HG03159 (cell line): ENCODE results near the gene PODN.

Source experiments
- ATAC-seq: cut with Tn5 transposase; IDR thresholded peaks from one replicate; pipeline ENCODE4 v1.9.1; 2021; ENCODE audit warnings: mild to moderate bottlenecking, moderate library complexity; ENCODE audit not compliant: unreplicated experiment

Gene PODN

DNA sequence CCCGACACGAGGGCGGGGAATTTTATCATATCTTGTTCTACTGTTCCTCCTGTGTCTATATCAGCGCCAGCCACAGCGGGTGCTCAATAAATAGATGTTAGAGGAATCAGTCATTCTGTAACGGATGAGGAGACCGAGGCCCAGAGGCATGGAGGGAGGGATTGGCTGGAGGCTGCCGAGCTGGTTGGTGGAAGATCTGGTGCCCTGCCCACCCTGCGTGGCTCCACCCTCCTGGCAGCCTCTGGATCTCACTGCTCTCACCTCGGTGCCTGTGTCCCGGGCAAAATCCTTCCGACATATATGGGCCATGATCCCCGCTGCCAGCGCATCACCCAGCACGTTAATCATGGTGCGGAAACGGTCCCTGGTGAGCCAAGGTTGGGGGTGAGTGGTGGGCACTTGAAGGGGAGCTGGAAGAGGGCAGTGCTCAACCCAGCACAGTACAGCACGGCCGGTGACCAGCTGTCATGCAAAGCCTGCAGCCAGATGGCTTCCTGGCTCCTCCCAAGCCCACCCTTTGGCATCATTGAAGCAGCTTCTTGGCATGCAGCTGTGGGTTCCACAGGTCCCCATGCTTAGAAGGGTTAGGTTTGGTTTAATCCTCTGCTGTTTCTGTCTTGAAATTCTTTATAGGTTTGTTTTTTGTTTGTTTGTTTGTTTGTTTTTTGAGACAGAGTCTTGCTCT, 26.7 kb downstream of the PODN start:
- no peak for ATAC-seq

DNA sequence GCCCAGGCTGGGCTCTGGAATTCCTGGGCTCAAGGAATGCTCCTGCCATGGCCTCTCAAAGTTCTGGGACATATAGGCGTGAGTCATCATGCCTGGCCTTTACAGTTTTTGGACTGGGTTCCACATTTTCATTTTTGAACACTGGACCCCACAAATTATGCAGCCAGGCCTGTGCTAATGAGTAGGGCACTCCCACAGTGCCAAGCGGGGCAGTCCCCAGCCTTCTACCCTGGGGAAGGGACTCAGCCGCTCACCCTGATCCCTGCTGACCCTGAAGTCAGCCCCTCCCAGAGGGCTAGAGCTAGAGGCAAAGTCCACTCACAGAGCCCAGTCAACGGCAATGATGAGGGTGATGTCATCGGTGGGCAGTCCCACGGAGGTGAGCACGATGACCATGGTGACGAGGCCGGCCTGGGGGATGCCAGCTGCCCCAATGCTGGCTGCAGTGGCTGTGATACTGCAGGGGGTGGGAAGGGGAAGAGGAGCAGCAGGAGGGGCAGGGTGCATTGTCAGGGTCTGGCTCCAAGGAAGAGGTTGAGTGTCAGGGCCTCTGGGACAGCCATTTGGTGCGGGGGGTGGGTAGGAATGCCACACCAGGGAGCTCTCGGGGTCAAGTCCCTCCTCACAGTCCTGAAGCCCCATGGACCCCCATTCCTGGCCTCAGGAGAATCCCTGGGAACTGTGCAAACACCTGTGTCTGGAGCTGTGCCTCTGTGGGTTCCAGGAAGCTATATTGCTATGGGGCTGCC, 27.6 kb downstream of the PODN start:
- ATAC-seq, result no peak

GRCh38 chr1:53090227-53091147, 28.5 kb downstream of the PODN start:
- ATAC-seq, result no peak

DNA sequence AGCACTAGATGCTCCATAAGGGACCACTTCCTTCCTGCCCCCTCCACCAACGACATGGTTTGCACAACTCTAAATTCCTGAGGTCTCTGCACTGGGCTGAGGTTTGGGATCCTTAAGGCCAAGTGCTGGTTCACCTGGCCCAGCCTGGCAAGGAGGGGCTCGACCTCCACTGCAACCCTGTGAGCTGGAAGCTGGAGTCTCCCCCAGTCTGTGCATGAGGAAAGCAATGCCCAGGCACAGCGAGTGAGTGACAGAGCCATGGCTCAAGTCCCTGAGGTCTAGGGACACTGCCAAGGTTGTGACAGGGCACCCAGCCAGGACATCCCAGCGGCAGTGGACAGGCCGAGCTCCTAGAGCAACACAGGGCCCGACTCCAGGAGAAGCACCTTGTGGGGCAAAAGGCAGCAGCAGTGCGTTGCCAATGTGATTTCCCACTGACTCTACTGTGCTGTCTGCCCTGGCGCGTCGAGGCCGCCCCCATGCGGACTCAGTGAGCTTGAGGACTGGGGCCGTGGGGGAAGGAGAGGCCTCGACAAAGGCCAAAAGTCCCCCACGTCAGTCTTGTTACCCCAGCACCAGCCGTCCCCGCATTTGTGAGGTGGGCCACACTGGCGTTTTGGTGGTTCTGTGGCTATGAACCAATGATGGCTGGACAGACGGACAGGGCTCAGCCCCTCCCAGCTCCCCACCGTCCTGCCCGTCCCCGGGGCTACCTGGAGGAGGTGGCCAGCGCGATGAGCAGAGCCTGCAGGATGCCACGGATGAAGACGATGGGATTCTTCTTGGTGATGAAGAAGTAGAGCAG, 30.0 kb downstream of the PODN start:
- ATAC-seq, result no peak

GRCh38 chr1:53092659-53093450, 30.8 kb downstream of the PODN start:
- ATAC-seq, result no peak

GRCh38 chr1:53093451-53093754, 31.4 kb downstream of the PODN start:
- no peak for ATAC-seq

DNA sequence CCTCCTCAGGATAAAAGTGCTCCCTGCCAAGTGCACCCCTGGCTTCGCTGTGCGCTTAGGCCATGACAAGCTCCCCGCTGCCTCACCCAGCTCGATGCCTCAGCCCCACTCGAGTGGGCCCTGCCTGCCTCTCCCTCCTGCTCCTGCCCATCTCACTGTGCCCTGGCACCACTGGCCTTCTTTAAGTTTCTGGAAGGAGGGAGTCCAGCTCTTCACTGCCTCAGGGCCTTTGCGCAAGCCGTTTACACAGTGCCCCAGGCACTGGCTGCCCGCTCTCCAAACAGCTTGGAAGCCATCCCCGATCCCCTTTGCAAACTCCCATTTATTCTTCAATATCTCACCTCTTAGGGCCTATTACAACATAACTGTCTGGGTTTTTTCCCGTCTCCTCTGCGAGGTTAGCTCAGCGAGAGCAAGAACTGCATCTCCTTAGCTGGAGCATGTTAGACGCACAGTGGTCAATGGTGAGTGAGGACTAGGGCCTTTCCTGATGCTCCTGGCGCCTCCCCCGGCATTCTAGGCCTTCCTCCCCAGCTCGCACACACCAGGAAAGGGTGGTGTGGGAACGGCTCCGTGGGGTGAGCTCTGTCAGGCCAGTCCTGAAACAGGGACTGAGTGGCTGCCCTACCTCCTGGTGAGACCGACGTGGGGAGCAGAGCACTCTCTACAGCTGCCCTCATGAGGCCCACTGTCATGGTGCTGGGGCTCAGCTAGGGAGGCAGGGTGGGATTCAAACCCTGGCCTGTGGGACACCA, 31.9 kb downstream of the PODN start:
- no peak for ATAC-seq

DNA sequence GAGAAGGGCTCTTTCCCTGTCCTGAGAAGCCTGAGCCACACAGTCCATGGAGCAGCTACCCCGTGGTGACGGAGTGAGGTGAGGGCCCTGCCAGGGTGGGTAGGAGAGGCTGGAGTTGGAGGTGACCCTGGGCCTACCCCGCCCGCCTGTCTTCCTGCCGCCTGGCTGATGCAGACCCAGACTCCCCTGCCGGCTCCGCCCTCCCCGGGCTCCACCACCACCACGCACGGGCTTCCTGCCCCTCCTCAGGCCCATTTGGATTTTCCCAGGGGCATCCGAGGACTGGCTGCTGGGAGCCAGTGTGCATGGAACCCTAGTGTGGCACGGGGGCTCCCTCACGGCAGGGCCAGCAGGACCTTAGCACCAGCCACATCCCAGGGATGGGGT, 32.5 kb downstream of the PODN start:
- ATAC-seq, result no peak

DNA sequence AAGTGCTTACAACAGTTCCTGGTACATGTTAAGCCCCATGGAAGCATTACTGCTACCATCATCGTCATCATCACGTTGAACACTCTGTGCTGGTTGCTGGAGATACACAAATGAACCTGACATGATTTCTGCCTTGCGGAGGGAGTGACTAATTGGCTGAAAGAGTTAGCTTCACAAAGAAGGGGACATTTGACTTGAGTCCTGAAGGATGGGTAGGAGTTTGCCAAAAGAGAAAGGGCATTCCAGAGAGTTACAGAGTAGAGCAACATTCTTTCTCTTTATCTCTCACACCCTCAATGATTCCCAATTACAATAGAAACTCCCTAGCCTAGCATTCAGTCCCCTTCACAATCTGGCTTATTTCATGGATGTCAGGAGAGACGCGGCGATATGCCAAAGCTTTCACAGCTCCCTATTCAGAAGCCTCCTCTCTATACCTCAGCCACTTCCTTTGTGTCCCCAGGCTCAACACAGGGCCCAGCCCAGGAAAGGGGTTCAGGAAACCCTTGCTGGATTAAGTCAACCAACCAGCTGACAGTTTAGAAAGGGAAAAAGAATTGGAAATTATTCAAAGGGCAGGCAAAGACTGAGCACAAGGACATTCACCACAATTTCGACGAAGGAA, 42.4 kb downstream of the PODN start:
- ATAC-seq, result no peak

GRCh38 chr1:53107090-53107489, 45.1 kb downstream of the PODN start:
- no peak for ATAC-seq

- no peak for ATAC-seq
Observed at GRCh38 chr1:53107570-53108322, 45.7 kb downstream of the PODN start.

DNA sequence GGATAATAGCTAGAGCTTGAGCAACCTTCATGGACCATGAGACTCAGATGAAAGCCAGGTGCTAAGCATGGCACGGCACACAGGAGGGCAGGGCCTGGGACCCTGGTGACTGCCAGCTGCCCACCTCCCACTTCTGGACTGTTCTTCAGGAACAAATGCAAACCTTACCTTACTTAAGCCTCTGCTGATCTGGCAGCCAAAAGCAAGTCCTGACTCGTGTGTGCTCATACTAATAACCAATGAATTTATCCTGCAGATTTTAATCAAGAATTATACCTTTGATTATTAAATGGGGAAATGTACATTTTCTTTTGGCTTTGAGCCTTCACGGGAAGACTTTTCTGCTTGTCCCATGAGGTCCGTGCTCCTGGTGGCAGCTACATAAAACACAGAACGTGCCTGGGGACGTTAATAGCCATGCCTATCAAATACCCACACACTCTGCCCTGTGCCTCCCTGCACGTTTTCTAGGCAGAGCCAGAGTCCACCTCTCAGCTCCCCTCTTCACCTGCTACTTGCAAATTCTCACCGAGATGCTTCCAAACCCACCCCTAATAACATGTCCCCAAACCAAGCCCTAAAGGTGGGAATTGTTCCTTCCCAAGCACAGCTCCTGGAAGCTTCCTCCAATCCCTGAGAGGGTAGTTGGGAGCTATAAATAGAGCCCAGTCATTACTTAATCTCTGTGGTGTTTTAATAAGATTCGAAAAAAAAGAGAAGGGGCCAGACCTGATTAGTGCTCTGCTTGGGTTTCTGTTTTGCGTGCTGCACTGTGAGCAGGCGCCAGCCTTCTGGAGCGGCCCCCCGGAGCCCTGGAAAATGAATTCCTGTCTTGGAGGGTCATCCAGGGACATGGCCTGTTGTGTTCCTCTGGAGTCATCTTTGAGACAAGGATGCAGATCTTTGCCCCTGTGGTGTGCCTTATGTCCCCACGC, 46.9 kb downstream of the PODN start:
- ATAC-seq, result no peak

DNA sequence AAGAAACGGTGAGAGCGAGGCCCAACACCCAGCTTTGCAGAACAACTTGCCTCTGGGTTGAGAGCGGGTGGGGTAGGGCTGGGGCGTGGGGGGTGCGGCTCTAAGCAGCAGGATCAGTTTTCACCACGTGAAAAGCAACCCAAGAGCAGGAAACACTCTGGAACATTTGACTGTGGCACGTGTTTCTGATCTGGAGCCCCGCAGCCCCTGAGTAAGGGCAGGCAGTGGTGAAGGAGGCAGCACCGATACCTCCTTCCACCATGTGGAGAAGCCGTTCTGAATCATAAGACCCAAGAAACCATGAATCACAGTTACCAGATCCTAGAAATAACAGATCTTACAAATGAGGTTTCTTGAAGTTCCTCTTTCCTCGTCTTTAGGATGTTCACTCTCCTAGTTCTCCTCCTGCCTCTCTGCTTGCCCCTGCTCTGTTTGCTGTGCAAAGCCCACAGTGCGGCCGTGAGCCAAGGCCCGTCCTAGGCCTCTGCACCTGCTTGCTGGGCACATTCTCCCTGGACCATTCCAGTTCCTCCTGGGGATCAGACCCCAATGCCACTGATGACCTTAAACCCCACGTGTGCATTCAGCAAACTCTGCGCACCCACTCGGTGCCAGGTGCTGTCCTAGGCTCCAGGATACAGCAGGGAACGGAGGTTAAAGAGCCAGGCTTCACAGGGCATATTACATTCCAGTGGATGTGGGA, 48.5 kb downstream of the PODN start:
- ATAC-seq, result no peak

GRCh38 chr1:53111073-53111556, 49.1 kb downstream of the PODN start:
- no peak for ATAC-seq

GRCh38 chr1:53111693-53112092, 49.7 kb downstream of the PODN start:
- ATAC-seq, result no peak

- no peak for ATAC-seq
Observed at GRCh38 chr1:53112271-53112774, 50.3 kb downstream of the PODN start.
